Renal cortical epithelial cell (primary cell): ENCODE data around the gene ORM2. TPM values are rescaled to one million over a fixed set of nuclear protein-coding genes. Genes with fewer than 3 reads are reported as not detected.
"Not testable (repeated sequence)": the region's sequence is repeated elsewhere in the genome, so short reads cannot be mapped to it uniquely, and the experiment has no call there.

Source experiments
- DNase-seq: peaks from one replicate; pipeline ENCODE4 v3.0.0-alpha.2; 2011; ENCODE audit warnings: low read depth
- total RNA-seq: library from RNA; depleted of rRNA; stranded (reverse); fragments of >200 nt; gene quantifications from 2 replicates; pipeline ENCODE4 v1.2.3, GENCODE V29; 2014

ORM2 gene
- total RNA-seq, 1 donor from 2014 or later, result not detected

DNA sequence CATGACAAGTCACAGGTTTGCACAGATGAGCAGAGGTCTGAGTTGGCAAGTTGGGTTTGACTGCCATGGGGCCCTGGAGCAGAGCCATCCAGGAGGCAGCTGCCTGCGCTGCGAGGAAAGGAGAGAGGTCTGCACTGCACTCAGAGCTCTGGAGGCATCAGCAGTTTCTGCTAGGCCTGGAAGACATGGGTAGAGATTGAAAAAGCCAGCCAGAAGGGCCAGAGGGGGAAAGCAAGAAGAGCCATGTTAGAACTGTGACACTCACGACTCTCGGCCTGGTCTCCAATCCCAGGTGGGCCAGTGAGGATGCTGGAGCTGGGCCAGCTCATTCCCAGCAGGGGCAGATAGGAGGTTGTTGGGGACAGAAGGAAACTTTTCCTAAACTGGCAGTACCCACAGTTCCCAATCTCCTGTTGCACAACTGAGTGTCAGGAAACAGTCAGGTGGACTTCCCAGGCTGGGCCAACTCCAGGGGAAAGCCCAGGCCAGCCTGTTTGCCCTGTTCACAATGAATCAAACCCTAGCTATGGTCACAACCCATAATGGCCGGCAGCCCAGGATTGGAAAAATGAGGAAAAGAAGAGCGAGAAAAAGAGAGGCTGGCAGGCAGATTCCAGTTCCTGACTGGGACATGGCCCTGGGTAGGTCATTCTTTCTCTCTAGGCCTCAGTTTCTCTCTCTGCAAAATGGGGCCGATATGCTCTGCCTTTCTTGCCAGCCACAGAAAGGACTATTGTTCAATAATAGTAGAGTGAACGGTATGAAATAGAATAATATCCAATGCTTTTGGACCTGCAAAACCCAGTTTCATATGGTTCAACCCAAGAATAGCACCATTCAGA lies 14.6 kb upstream of the ORM2 start:
- DNase-seq, result peak; percentile 70

DNA sequence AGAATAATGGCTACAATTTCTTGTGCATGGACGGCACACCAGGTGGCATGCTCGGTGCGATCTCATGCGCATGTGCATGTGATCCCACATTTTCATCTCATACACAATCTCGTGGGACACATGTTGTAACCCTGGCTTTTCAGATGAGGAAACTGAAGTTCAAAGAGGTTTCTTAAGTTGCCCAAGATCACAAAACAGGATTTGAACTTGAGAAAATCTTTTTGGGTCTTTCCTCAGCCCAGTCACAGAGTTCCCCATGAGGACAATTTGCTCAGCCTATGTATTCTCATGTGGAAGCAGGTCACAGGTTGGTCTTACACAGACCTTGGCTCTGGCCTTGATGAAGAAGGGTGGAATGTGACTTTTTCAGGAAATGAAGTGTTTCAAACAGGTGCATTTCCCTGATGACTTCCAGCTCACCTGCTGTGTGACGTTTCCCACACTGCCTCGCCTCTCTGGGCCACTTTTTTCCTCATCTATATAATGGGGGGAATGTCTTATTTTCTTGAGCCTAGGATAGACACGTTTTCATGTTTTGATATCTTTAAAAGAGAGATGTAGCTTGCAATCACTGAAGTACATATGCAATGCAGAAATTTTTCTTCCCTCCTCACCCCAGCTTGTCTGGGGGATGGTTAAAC lies 13.8 kb upstream of the ORM2 start:
- no peak for DNase-seq

GRCh38 chr9:114316605-114317230 lies 13.0 kb upstream of the ORM2 start:
- DNase-seq, result peak; percentile 50

DNA sequence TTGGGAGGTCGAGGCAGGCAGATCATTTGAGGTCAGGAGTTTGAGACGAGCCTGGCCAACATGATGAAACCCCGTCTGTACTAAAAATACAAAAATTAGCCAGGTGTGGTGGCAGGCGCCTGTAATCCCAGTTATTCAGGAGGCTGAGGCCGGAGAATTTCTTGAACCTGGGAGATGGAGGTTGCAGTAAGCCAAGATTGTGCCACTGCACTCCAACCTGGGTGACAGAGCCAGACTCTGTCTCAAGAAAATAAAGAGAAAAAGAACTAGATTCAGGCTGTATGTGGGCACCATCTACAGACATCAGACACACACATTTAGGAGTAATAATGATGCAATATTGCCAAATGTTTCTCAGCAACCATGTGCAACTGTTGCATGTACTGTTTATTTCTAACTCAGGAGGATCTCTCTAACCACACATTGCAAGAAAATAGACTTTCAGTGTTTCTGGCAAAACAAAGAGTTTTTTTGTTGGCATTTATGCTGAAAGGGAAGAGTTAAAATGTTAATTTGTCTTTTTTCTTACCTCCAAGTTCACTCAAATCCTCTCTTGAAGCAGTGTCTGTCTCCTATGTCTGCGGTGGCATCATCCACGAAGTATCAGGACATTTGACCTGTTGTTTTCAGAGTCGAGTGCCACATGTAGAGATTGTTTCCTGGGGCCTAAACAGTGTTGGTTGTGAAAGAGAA lies 11.9 kb upstream of the ORM2 start:
- DNase-seq, result peak; percentile 83

- DNase-seq, result no peak
Observed at GRCh38 chr9:114318416-114318815, 11.3 kb upstream of the ORM2 start.

GRCh38 chr9:114319147-114319546 lies 10.5 kb upstream of the ORM2 start:
- no peak for DNase-seq

- DNase-seq, result peak; percentile 30
Observed at GRCh38 chr9:114320710-114321109, 9.0 kb upstream of the ORM2 start.

DNA sequence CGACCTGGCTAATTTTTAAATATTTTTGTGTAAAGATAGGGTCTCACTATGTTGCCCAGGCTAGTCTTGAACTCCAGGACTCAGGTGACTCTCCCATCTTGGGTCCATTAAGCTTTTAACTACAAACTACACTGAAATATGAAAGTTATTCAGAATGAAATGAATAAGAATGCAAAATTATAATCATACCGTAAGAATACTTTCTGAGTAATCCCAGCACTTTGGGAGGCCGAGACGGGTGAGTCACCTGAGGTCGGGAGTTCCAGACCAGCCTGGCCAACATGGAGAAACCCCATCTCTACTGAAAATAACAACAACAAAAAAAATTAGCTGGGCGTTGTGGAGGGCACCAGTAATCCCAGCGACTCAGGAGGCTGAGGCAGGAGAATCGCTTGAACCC lies 7.9 kb upstream of the ORM2 start:
- no peak for DNase-seq

GRCh38 chr9:114322160-114322818 lies 7.4 kb upstream of the ORM2 start:
- not testable (repeated sequence) for DNase-seq

GRCh38 chr9:114322831-114323531 lies 6.7 kb upstream of the ORM2 start, which contains the start of gene ORM1:
ORM1 (plus strand) TSS chr9:114323098; CDS start chr9:114323134, 36 bp downstream.
- not testable (repeated sequence) for DNase-seq

- DNase-seq, result not testable (repeated sequence)
Observed at GRCh38 chr9:114323849-114324248, 5.8 kb upstream of the ORM2 start.

DNA sequence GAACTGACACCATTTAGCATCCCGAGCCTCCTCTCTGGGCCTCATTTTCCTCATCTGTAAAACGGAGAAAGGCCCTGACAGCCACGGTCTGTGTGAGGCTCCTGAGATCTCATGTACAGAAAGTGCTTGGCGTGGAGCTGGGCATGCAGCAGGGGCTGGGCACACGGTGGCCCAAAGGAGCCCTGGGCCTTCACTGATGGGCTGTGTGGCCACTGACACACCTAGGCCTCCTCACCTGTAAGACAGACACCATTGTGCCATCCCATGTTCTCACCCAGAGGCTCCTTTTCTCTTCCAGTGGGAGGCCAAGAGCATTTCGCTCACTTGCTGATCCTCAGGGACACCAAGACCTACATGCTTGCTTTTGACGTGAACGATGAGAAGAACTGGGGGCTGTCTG lies 5.2 kb upstream of the ORM2 start:
- no peak for DNase-seq

DNA sequence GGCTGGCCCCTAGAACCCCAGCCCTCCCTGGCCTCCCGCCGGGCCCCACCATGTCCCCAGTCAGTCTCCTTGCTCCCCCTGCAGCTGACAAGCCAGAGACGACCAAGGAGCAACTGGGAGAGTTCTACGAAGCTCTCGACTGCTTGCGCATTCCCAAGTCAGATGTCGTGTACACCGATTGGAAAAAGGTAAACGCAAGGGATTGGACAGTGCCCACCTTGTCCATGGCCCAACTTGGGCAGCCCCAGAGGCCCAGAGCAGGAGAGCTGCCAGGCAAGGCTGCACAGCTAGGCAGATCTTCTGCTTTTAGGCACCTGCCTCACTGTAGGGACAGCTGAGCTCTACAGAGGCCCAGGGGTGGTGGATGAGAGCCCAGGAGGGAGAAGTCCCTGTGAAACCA lies 4.7 kb upstream of the ORM2 start:
- not testable (repeated sequence) for DNase-seq

GRCh38 chr9:114325684-114326254 lies 3.9 kb upstream of the ORM2 start:
- DNase-seq, result not testable (repeated sequence)

DNA sequence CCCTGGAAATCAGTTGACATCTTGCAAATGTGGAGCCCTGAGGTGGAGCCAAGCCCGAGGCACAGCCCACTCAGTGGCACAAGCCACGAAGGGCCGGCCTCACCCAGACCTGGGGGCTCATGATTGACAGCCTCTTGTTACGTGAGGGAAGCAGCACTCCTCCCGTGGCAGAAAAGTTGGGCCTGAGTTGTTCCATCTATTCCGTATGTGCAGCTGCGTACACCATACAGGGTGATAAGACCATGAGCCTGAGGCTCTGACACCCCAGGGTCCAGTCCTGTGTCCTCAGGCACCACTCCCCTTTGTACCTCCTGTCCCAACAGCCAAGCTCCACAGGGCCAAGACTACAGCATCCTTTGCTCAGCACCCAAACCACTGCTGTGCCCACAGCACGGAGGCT lies 1.9 kb upstream of the ORM2 start:
- DNase-seq, result no peak

DNA sequence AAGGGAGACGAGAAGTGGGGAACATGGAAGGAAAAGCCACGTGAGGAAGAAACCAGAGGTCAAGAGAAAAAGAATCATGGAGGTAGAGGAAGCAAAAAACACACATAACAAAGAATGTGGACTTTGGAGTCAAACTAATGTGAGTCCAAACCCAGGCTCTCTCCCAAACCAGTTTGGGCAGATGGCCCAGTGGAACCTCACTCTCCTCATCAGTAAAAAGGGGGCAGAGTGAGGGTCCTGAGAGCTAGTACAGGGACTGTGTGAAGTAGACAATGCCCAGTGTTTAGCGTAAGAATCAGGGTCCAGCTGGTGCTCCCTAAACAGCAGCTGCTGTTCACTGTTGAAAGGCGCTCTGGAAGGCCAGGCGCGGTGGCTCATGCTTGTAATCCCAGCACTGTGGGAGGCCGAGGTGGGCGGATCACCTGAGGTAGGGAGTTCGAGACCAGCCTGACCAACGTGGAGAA lies 1.3 kb upstream of the ORM2 start:
- DNase-seq, result not testable (repeated sequence)

DNA sequence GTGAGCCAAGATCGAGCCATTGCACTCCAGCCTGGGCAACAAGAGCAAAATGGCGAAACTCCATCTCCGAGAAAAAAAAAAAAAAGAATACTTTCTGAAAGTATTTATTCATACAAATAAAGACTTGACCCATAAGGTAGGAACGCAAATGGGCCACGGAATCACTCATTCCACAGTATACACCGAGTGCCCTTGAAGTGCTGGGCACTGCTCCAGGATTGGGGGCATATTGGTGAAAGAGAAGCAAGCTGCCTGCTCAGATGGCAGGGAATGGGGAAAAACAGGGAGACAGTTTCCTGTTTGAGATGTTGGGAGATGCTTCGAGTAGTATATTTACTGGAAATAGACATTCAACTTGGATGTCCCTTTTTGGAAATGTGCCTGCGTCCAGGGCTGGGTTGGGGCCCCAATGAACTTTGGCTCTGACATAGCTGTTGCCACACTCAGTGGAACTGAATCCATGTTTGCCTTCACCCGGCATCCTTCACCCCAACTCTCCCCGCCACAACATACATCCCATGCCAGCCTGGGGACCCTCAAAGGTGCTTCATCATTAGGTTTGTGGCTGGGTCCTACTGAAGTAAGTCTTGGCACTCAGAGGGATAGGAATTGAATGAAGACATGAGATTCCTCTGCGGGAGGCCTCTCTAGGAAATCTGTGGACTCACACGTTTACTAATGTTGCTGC lies 588 bp upstream of the ORM2 start:
- DNase-seq, result not testable (repeated sequence)

- DNase-seq, result no peak
Observed at GRCh38 chr9:114330636-114331035, 967 bp downstream of the ORM2 start.
